ENCODE data around the gene KIF19.
"Not testable (repeated sequence)": the region's sequence is repeated elsewhere in the genome, so short reads cannot be mapped to it uniquely, and the experiment has no call there.

The KIF19 gene

GRCh38 chr17:74325743-74326379 is at the start of gene KIF19:
KIF19 (plus strand) TSS chr17:74326226; CDS start chr17:74326350, 124 bp downstream.
- in situ Hi-C loops (cut with MboI; ENCODE audit: low sequenced_read_pairs) = no loop called here

DNA sequence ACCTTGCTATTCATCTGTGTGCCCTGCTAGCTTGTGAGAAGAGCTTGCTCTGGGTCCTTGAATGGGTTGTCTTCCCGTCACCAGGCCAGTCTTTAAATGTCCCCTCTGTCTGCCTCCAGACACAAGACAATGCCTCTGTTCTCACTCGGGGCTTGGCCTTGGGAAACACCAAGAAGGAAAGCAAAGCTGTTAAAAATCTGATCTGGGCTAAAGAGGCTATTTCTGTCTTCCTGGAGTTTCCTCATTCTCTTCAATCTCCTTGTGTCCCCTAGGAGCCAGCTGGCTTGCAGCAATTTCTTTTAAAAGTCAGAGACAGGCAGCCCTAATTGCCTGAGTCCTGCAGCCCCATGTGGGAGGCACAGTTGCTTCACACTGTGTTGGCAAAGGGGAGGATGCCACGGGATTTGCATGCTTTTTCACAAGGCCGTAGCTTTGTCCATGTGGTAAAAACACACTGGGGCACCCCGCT is 49.5 kb upstream of the KIF19 start:
- in situ Hi-C loops (cut with MboI; ENCODE audit: low sequenced_read_pairs) = no loop called here

DNA sequence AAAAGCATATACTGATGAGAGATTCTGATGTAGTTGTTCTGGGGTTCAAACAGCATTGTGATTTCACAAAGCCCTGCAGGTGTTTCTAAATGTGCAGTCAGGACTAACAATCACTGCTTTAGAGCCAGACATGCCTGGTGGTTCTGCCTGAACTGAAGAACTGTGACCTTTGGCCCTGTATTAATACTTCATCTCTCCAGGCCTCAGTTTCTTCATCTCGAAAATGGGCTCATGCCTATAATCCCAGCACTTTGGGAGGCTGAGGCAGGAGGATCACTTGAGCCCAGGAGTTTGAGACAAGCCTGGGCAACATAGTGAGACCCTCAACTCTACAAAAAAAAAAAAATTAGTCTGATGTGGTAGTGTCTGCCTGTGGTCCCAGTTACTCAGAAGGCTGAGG is 48.1 kb upstream of the KIF19 start:
- in situ Hi-C loops (cut with MboI; ENCODE audit: low sequenced_read_pairs) = no loop called here

- in situ Hi-C loops (cut with MboI; ENCODE audit: low sequenced_read_pairs) = not testable (repeated sequence)
Observed at GRCh38 chr17:74279617-74280016, 46.4 kb upstream of the KIF19 start.

- in situ Hi-C loops (cut with MboI; ENCODE audit: low sequenced_read_pairs) = no loop called here
Observed at GRCh38 chr17:74280093-74280513, 45.9 kb upstream of the KIF19 start.

GRCh38 chr17:74281799-74282198 is 44.2 kb upstream of the KIF19 start:
- in situ Hi-C loops (cut with MboI; ENCODE audit: low sequenced_read_pairs) = no loop called here

DNA sequence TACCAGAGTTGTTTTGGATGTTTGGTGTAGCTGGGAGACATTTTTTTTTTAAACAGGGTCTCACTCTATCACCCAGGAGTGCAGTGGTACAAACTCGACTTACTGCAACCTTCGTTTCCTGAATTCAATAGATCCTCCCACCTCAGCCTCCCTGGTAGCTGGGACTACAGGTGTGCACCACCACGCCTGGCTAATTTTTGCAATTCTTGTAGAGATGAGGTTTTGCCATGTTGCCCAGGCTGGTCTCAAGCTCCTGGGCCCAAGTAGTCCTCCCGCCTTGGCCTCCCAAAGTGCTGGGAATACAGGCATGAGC is 43.8 kb upstream of the KIF19 start:
- in situ Hi-C loops (cut with MboI; ENCODE audit: low sequenced_read_pairs) = not testable (repeated sequence)

- in situ Hi-C loops (cut with MboI; ENCODE audit: low sequenced_read_pairs) = no loop called here
Observed at GRCh38 chr17:74282587-74283370, 43.2 kb upstream of the KIF19 start.

DNA sequence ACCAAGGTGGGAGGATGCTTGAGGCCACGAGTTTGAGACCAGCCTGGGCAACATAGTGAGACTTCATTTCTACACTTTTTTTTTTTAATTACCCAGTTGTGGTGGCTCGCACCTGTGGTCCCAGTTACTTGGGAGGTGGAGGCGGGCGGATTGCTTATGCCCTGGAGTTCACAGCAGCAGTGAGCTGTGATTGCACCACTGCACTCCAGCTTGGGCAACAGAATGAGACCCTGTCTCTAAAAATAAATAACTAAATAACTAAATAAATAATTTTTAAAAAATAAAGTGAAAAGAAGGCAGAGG is 42.7 kb upstream of the KIF19 start:
- in situ Hi-C loops (cut with MboI; ENCODE audit: low sequenced_read_pairs) = no loop called here

DNA sequence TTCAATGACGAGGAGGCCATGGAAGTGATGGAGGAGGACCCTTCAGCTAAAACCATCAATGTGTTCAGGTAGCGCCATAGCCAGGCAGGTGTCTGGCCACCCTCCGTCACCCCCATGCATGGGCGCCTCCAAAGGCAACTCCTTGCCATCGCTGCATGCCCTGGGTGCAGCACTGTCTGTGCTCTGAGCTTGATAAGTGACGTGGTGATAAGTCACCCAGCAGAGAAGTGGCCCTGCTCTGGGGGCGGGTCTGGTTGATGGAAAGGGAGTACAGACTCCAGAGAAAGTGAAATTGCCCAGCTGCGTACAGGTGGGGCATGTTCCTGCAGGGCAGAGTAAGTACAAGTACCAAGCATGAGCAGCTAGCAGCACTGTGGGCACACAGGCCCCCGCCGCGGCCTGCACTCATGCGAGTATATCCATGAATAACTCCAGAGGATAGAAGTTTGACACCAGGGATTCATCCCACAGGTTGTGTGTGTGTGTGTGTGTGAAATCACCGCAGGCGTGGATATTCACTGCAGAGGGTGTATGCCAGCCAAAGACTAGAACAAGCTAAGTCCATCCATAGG is 38.9 kb upstream of the KIF19 start:
- in situ Hi-C loops (cut with MboI; ENCODE audit: low sequenced_read_pairs) = no loop called here

DNA sequence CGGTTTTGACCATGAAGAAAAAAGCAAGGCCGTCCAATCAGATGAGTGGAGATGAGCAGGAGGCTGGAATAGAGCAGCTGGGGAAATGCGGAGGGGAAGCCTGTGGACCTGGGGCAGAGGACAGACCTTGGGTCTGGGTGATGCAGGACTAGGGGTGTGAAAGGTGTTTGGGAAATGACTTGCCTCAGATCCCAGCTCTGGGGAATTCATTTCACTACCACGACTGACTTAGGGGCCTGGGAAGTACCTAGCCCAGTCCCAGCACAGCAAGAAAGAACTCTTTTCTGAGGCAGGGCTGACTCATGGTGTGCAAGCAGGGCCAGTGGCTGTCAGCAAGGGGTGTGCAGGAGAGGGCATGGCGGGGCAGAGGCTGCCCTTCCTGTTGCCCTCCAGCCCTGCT is 37.2 kb upstream of the KIF19 start:
- in situ Hi-C loops (cut with MboI; ENCODE audit: low sequenced_read_pairs) = no loop called here

DNA sequence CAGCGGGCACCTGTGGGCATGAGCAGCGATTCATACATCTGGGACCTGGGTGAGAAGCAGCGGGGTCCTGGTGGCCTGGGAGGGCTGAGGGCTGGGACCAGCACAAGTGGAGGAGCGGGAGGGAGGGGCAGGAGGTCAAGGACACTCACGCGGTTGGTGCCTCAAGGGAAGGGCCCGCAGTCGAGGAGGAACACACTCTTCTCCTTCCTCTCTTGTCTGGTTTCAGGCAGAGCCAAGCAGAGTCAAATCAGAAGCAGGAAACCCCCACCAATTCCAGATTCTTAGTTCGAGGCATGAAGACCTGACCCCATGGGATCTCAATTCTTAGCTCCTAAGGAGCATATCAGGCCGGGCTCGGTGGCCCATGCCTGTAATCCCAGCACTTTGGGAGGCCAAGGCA is 36.3 kb upstream of the KIF19 start:
- in situ Hi-C loops (cut with MboI; ENCODE audit: low sequenced_read_pairs) = no loop called here

DNA sequence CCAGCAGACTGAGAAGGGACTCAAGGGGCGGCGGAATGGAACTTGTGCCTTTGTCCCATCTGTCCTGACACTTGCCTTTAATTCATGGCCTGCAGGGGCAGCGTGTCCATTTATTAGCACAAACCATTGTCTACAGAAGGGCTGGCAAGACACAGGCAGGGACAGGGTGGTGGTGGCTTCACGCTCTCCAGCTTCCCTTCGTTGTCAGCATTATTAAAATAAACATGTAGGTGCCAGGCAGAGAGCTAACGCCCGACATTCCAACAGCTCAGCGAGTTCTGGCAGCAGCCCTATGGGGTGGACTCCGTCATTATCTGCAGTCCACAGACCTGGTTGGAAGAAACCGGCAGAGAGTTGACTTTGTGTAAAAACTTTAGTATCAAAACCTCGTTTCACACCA is 35.7 kb upstream of the KIF19 start:
- in situ Hi-C loops (cut with MboI; ENCODE audit: low sequenced_read_pairs) = no loop called here

DNA sequence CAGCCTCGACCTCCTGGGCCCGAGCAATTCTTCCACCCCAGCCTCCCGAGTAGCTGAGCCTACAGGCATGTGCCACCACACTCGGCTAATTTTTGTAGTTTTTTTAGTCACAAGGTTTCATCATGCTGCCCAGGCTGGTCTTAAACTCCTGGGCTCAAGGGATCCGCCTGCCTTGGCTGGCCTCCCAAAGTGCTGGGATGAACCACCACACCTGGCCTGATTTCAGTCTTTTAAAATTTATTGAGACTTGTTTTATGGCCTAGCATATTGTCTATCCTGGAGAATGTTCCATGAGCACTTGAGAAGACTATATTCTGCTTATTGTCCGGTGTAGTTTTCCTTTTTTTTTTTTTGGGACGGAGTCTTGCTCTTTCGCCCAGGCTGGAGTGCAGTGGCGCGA is 33.5 kb upstream of the KIF19 start:
- in situ Hi-C loops (cut with MboI; ENCODE audit: low sequenced_read_pairs) = no loop called here

- in situ Hi-C loops (cut with MboI; ENCODE audit: low sequenced_read_pairs) = no loop called here
Observed at GRCh38 chr17:74295625-74296547, 30.1 kb upstream of the KIF19 start.

DNA sequence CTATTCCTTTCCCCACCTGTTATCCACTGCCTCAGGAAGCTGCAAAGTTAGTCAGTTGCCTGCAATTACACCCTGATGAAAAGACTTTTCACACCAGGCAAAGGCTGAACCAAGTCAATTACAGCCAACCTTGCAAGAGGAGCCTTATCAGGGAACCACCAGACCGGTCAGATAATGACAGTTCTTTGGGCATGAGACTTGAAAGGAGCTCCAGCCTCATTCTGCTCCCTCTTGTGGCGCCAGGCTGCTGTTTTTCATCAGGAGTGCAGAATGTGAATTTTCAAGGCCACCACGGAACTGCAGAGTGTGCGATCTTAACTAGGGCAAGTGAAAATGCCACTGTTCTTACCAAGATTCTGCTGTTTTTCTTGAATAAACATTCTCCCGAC is 29.5 kb upstream of the KIF19 start:
- in situ Hi-C loops (cut with MboI; ENCODE audit: low sequenced_read_pairs) = no loop called here

DNA sequence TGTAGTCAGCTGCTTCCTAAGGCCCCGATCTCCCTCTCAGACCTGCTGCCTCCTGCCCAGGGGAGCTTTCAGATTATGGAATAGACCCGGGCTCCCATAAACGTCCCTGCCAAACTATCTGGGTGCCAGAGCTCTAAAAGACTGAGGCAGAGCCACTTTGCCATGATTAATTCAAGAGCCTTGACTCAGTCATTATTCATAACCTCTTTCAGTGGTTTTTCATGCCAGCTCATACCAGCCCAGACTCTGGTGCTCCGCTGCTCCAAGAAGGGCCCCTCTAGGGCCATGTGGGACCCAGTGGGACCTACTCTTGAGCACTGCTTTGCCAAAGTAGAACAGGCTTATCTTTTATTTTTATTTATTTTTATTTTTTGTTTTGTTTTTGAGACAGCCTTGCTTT is 28.1 kb upstream of the KIF19 start:
- in situ Hi-C loops (cut with MboI; ENCODE audit: low sequenced_read_pairs) = no loop called here

DNA sequence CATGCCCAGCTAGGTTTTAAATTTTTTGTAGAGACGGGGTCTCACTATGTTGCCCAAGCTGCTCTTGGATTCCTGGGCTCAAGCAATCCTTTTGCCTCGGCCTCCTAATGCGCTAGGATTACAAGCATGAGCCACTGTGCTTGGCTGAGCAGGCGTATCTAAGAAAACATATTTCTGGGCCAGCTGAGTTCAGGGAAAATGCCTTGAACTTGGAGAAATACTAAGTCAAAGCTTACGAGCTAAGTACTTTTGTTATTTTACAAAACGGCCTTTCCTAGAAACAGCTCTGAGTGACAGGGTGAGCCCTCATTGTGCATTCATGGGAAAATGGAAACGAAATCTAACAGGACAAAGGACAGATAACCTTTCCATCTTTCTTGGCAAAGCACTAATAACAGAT is 27.2 kb upstream of the KIF19 start:
- in situ Hi-C loops (cut with MboI; ENCODE audit: low sequenced_read_pairs) = no loop called here

- in situ Hi-C loops (cut with MboI; ENCODE audit: low sequenced_read_pairs) = no loop called here
Observed at GRCh38 chr17:74299226-74300009, 26.6 kb upstream of the KIF19 start.

- in situ Hi-C loops (cut with MboI; ENCODE audit: low sequenced_read_pairs) = no loop called here
Observed at GRCh38 chr17:74303305-74303704, 22.7 kb upstream of the KIF19 start.

- in situ Hi-C loops (cut with MboI; ENCODE audit: low sequenced_read_pairs) = no loop called here
Observed at GRCh38 chr17:74304184-74304583, 21.8 kb upstream of the KIF19 start.
